Measurements from ENCODE around the gene SLC22A17. TPM values are rescaled to one million over a fixed set of nuclear protein-coding genes. Genes with fewer than 3 reads are reported as not detected.

The SLC22A17 gene
- total RNA-seq, 4 donors from 2014 or later, result 4.0 to 14.2 (median 8.5) TPM

- DNase-seq, result peak; percentile 24
- in situ Hi-C loops (cut with MboI; ENCODE audit: low pct_ligation_motif_present in 1 of 4, low pct_unique_long_range_greater_than_20kb in 1 of 4, low sequenced_read_pairs in 3 of 4), result no loop called here
- H3K4me1 ChIP-seq, result peaks cover 4 to 23% (median 5%) of the 10 kb centered on the region in 4 donors
- TF ChIP-seq POLR2AphosphoS5 (IDR thresholded peaks at IDR 0.05) (peak; percentile 68 to 89 (median 81)), EP300 (IDR thresholded peaks at IDR 0.05; ENCODE audit: low read depth) (no peak), POLR2A (IDR thresholded peaks at IDR 0.05) (peak; percentile 44)
- peak overlapping the region; percentile 86 to 97 (median 92) for H3K27ac ChIP-seq
- H3K4me3 ChIP-seq, result peak overlapping the region; percentile 7 to 59 (median 39)
- H3K36me3 ChIP-seq, result no peaks in the 10 kb centered on the region
- WGBS, 2 donors (ENCODE audit: low coverage in 1 of 2), result 15 to 22% methylated on average over 8 to 26 of the region's 51 CpGs
- H3K9me3 ChIP-seq, result no peaks in the 10 kb centered on the region
- intact Hi-C loops (cut with DNase I; ENCODE audit: low total_unique reads), result no loop called here
- H3K27me3 ChIP-seq, result peaks cover 46% of the 10 kb centered on the region
Observed at GRCh38 chr14:23365732-23366425, 13.2 kb upstream of the SLC22A17 start.

- Histone ChIP-seq H3K36me3 (no peaks in the 10 kb centered on the region), H3K4me1 (peaks cover 4 to 23% (median 5%) of the 10 kb centered on the region in 4 donors), H3K9me3 (no peaks in the 10 kb centered on the region), H3K27ac (peak within 1 kb of the TSS; percentile 86 to 97 (median 92)), H3K4me3 (peak within 1 kb of the TSS; percentile 7 to 59 (median 39)), H3K27me3 (peaks cover 46% of the 10 kb centered on the region)
- TF ChIP-seq EP300 (IDR thresholded peaks at IDR 0.05; ENCODE audit: low read depth), result no peak
- TF ChIP-seq POLR2A (IDR thresholded peaks at IDR 0.05), result no peak
- DNase-seq, result no peak
- intact Hi-C loops (cut with DNase I; ENCODE audit: low total_unique reads) (no loop called here), in situ Hi-C loops (cut with MboI; ENCODE audit: low pct_ligation_motif_present in 1 of 4, low pct_unique_long_range_greater_than_20kb in 1 of 4, low sequenced_read_pairs in 3 of 4) (no loop called here)
- 13% methylated on average over 32 of the region's 74 CpGs; no CpG with 5 or more reads in 1 of the 2 donors for WGBS, 2 donors (ENCODE audit: low coverage in 1 of 2)
Observed at GRCh38 chr14:23365036-23365731, 12.5 kb upstream of the SLC22A17 start, which contains the start of gene EFS. Gene EFS (minus strand): TSS chr14:23365172. CDS start chr14:23365025, 147 bp downstream.

- in situ Hi-C loops (cut with MboI; ENCODE audit: low pct_ligation_motif_present in 1 of 4, low pct_unique_long_range_greater_than_20kb in 1 of 4, low sequenced_read_pairs in 3 of 4), result no loop called here
- Histone ChIP-seq H3K4me1 (peaks cover 4 to 23% (median 5%) of the 10 kb centered on the region in 4 donors), H3K36me3 (no peaks in the 10 kb centered on the region), H3K27ac (peak overlapping the region; percentile 86 to 97 (median 92)), H3K27me3 (peaks cover 46% of the 10 kb centered on the region), H3K9me3 (no peaks in the 10 kb centered on the region), H3K4me3 (peak overlapping the region in 3 of 4 donors; percentile 39 to 59 (median 39))
- WGBS, 2 donors (ENCODE audit: low coverage in 1 of 2), result 20 to 49% methylated on average over 1 to 21 of the region's 21 CpGs
- TF ChIP-seq POLR2AphosphoS5 (IDR thresholded peaks at IDR 0.05) (no peak), CTCF (IDR thresholded peaks at IDR 0.05) (no peak), EP300 (IDR thresholded peaks at IDR 0.05; ENCODE audit: low read depth) (no peak), POLR2A (IDR thresholded peaks at IDR 0.05) (no peak)
- intact Hi-C loops (cut with DNase I; ENCODE audit: low total_unique reads), result no loop called here
- DNase-seq, result no peak
Observed at GRCh38 chr14:23364164-23365035, 11.7 kb upstream of the SLC22A17 start.

- Histone ChIP-seq H3K4me3 (no peak overlapping the region), H3K27me3 (peaks cover 41% of the 10 kb centered on the region), H3K27ac (peak overlapping the region in 3 of 4 donors; percentile 29 to 42 (median 34)), H3K9me3 (no peaks in the 10 kb centered on the region), H3K4me1 (peaks cover 4 to 23% (median 5%) of the 10 kb centered on the region in 4 donors), H3K36me3 (no peaks in the 10 kb centered on the region)
- 55 to 58% methylated on average over 3 of the region's 3 CpGs for WGBS, 2 donors (ENCODE audit: low coverage in 1 of 2)
- no peak for DNase-seq
- in situ Hi-C loops (cut with MboI; ENCODE audit: low pct_ligation_motif_present in 1 of 4, low pct_unique_long_range_greater_than_20kb in 1 of 4, low sequenced_read_pairs in 3 of 4) (no loop called here), intact Hi-C loops (cut with DNase I; ENCODE audit: low total_unique reads) (no loop called here)
- TF ChIP-seq POLR2AphosphoS5 (IDR thresholded peaks at IDR 0.05) (no peak), POLR2A (IDR thresholded peaks at IDR 0.05) (no peak), CTCF (IDR thresholded peaks at IDR 0.05) (no peak), EP300 (IDR thresholded peaks at IDR 0.05; ENCODE audit: low read depth) (no peak)
Observed at GRCh38 chr14:23362200-23362599, 9.5 kb upstream of the SLC22A17 start.
